Measurements from ENCODE around the gene ADGRL1. TPM values are rescaled to one million over a fixed set of nuclear protein-coding genes. Genes with fewer than 3 reads are reported as not detected.
A peak's percentile ranks its signal among the peaks of the same experiment; 100 is the strongest.

The ADGRL1 gene
- total RNA-seq, 1 donor from 2014 or later, result 68.1 TPM

DNA sequence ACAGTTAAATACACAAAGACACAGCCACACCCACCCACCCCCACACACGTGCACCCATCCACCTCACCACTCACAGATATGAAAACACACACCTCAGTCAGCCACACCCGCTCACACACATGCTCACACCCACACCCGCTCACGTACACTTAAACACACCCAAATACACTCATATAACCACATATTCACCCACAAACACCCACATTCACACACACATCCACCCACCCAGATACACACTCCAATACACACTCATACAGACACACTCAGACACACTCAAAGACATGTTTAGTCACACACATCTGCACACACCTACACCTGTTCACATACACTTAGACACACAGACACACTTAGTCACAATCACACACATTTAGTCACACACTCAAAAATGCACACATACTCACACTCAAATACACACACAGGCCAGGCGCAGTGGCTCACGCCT, 30.6 kb downstream of the ADGRL1 start:
- Mint-ChIP-seq H3K27ac (ENCODE audit: unreplicated experiment) (no peak overlapping the region), H3K27me3 (ENCODE audit: unreplicated experiment) (peaks cover 6% of the 10 kb centered on the region), H3K9me3 (ENCODE audit: unreplicated experiment) (peaks cover 5% of the 10 kb centered on the region), H3K4me1 (ENCODE audit: low read depth, unreplicated experiment) (peaks cover 2% of the 10 kb centered on the region), H3K4me3 (ENCODE audit: unreplicated experiment) (no peak overlapping the region), H3K36me3 (ENCODE audit: unreplicated experiment) (peaks cover 8% of the 10 kb centered on the region)
- TF ChIP-seq, protein P1, sequence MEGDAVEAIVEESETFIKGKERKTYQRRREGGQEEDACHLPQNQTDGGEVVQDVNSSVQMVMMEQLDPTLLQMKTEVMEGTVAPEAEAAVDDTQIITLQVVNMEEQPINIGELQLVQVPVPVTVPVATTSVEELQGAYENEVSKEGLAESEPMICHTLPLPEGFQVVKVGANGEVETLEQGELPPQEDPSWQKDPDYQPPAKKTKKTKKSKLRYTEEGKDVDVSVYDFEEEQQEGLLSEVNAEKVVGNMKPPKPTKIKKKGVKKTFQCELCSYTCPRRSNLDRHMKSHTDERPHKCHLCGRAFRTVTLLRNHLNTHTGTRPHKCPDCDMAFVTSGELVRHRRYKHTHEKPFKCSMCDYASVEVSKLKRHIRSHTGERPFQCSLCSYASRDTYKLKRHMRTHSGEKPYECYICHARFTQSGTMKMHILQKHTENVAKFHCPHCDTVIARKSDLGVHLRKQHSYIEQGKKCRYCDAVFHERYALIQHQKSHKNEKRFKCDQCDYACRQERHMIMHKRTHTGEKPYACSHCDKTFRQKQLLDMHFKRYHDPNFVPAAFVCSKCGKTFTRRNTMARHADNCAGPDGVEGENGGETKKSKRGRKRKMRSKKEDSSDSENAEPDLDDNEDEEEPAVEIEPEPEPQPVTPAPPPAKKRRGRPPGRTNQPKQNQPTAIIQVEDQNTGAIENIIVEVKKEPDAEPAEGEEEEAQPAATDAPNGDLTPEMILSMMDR (IDR thresholded peaks at IDR 0.05; ENCODE audit: partially characterized antibody, unreplicated experiment), result no peak
- DNase-seq, result no peak

DNA sequence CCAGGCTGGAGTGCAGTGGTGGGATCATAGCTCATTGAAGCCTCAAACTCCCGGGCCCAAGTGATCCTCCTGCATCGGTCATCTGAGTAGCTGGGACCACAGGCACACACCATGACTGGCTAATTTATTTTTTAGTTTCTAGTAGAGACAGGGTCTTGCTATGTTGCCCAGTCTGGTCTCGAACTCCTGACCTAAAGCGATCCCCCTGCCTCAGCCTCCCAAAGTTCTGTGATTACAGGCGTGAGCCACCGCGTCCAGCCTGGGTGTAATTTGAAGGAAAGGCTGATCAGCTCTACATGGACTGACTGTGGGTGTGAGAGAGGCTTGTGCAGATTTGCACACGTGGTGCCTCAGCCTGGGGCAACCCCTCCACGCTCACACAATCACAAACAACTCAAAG, 31.1 kb downstream of the ADGRL1 start:
- DNase-seq, result no peak
- H3K27ac Mint-ChIP-seq (ENCODE audit: unreplicated experiment), result no peak overlapping the region
- TF ChIP-seq, protein P1 (IDR thresholded peaks at IDR 0.05; ENCODE audit: partially characterized antibody, unreplicated experiment), result no peak
- H3K4me1 Mint-ChIP-seq (ENCODE audit: low read depth, unreplicated experiment), result peaks cover 2% of the 10 kb centered on the region
- peaks cover 9% of the 10 kb centered on the region for H3K27me3 Mint-ChIP-seq (ENCODE audit: unreplicated experiment)
- peaks cover 8% of the 10 kb centered on the region for H3K36me3 Mint-ChIP-seq (ENCODE audit: unreplicated experiment)
- no peak overlapping the region for H3K4me3 Mint-ChIP-seq (ENCODE audit: unreplicated experiment)
- H3K9me3 Mint-ChIP-seq (ENCODE audit: unreplicated experiment), result peaks cover 5% of the 10 kb centered on the region

- H3K4me1 Mint-ChIP-seq (ENCODE audit: low read depth, unreplicated experiment), result peaks cover 21% of the 10 kb centered on the region
- peaks cover 8% of the 10 kb centered on the region for H3K36me3 Mint-ChIP-seq (ENCODE audit: unreplicated experiment)
- H3K9me3 Mint-ChIP-seq (ENCODE audit: unreplicated experiment), result peaks cover 6% of the 10 kb centered on the region
- DNase-seq, result no peak
- TF ChIP-seq, protein P1 (IDR thresholded peaks at IDR 0.05; ENCODE audit: partially characterized antibody, unreplicated experiment), result no peak
- H3K27me3 Mint-ChIP-seq (ENCODE audit: unreplicated experiment), result peaks cover 13% of the 10 kb centered on the region
- peak overlapping the region; percentile 45 for H3K4me3 Mint-ChIP-seq (ENCODE audit: unreplicated experiment)
- no peak overlapping the region for H3K27ac Mint-ChIP-seq (ENCODE audit: unreplicated experiment)
Measured at GRCh38 chr19:14168993-14169392, 37.0 kb downstream of the ADGRL1 start.

DNA sequence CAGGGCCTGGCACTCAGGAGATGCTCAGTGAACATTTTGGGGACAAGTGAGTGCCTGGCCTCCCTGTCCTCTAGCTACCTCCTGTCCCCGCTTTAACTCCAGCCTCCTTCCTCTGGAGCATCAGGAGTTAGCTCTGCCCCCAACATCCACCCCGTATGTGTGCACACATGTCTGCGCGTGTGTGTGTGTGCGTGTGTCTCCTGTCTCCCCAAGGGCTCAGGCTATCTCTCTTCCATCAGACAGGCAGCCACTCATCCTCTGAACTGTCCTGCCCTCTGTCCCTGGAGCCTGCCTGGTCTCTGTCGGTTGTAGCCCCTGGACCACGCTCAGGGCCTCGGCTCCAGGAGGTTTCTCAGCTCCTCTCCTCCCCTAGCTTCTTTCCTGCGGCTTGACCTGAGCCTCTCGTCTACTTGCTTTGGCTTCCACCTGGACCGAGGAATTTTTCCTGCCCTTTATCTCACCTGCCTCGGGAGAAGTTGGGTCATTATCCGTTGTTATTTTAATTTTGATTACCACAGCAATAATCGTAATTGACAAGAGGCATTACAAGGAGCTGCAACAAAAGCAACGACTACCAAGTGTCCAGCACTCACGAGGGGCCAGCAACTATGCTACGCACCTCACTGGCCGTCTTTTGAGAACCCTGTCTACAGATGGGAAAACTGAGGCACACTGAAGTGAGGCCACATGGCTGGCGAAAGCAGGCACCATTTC, 37.6 kb downstream of the ADGRL1 start:
- TF ChIP-seq, protein P1 (IDR thresholded peaks at IDR 0.05; ENCODE audit: partially characterized antibody, unreplicated experiment), result no peak
- Mint-ChIP-seq H3K27ac (ENCODE audit: unreplicated experiment) (peak overlapping the region; percentile 59), H3K27me3 (ENCODE audit: unreplicated experiment) (peaks cover 13% of the 10 kb centered on the region), H3K36me3 (ENCODE audit: unreplicated experiment) (peaks cover 8% of the 10 kb centered on the region), H3K4me1 (ENCODE audit: low read depth, unreplicated experiment) (peaks cover 19% of the 10 kb centered on the region), H3K4me3 (ENCODE audit: unreplicated experiment) (peak overlapping the region; percentile 45), H3K9me3 (ENCODE audit: unreplicated experiment) (peaks cover 5% of the 10 kb centered on the region)
- DNase-seq, result peak; percentile 59

- no peak for DNase-seq
- peaks cover 19% of the 10 kb centered on the region for H3K4me1 Mint-ChIP-seq (ENCODE audit: low read depth, unreplicated experiment)
- H3K4me3 Mint-ChIP-seq (ENCODE audit: unreplicated experiment), result no peak overlapping the region
- peaks cover 13% of the 10 kb centered on the region for H3K27me3 Mint-ChIP-seq (ENCODE audit: unreplicated experiment)
- no peak overlapping the region for H3K27ac Mint-ChIP-seq (ENCODE audit: unreplicated experiment)
- H3K36me3 Mint-ChIP-seq (ENCODE audit: unreplicated experiment), result peaks cover 8% of the 10 kb centered on the region
- TF ChIP-seq, protein P1 (IDR thresholded peaks at IDR 0.05; ENCODE audit: partially characterized antibody, unreplicated experiment), result no peak
- peaks cover 5% of the 10 kb centered on the region for H3K9me3 Mint-ChIP-seq (ENCODE audit: unreplicated experiment)
Measured at GRCh38 chr19:14167576-14168138, 38.3 kb downstream of the ADGRL1 start.

Measured in glutamatergic neuron (in vitro differentiated cells).